Sigmoid colon (tissue), 7 donors: Measurements from ENCODE around the gene CYP27A1. TPM values are rescaled to one million over a fixed set of nuclear protein-coding genes. Genes with fewer than 3 reads are reported as not detected.

Experiments
- DNase-seq: peaks from one replicate; pipeline ENCODE4 v3.0.0-alpha.2; 2019
- H3K27ac ChIP-seq, 4 donors: fragments of 200-600 bp; sonication (generic); one replicate each; pipeline ENCODE4 v1.5.1; 2016 to 2019; ENCODE audit warnings: mild to moderate bottlenecking in 1 of 4
- H3K27me3 ChIP-seq, 3 donors: fragments of 200-600 bp; sonication (generic); one replicate each; pipeline ENCODE4 v1.5.1; 2019; ENCODE audit warnings: mild to moderate bottlenecking in 1 of 3
- H3K36me3 ChIP-seq, 4 donors: fragments of 200-600 bp; sonication (generic); one replicate each; pipeline ENCODE4 v1.5.1; 2016 to 2019
- H3K4me1 ChIP-seq, 4 donors: fragments of 200-600 bp; sonication (generic); one replicate each; pipeline ENCODE4 v1.5.1; 2017 to 2019
- H3K4me3 ChIP-seq, 4 donors: fragments of 200-600 bp; sonication (generic); one replicate each; pipeline ENCODE4 v1.5.1; 2017 to 2019; ENCODE audit warnings: mild to moderate bottlenecking in 2 of 4, moderate library complexity in 1 of 4
- H3K9me3 ChIP-seq, 4 donors: fragments of 200-600 bp in 3 of 4; sonication (generic) in 3 of 4; one replicate each; pipeline versions ENCODE4 v1.5.1 to v1.6.1; 2013 to 2019
- CTCF ChIP-seq, 4 experiments: fragments of 450-650 bp in 3 of 4; fragments of 200-600 bp in 1 of 4; IDR thresholded peaks; one replicate each; pipeline ENCODE4 v1.5.1; 2016 to 2019; ENCODE audit warnings: antibody characterized with exemption in 4 of 4, mild to moderate bottlenecking in 3 of 4, moderate library complexity in 2 of 4
- EP300 ChIP-seq, 4 donors: sonication (generic); formaldehyde crosslinking; IDR thresholded peaks; one replicate each; pipeline ENCODE4 v1.6.1; 2017; ENCODE audit warnings: antibody characterized with exemption in 4 of 4
- POLR2A ChIP-seq, 2 donors: fragments of 450-650 bp; IDR thresholded peaks; one replicate each; pipeline ENCODE4 v1.6.1; 2016; ENCODE audit warnings: antibody characterized with exemption in 2 of 2, mild to moderate bottlenecking in 2 of 2, moderate library complexity in 2 of 2
- POLR2AphosphoS5 ChIP-seq, 4 donors: sonication (generic); formaldehyde crosslinking; IDR thresholded peaks; one replicate each; pipeline ENCODE4 v1.6.1; 2017; ENCODE audit warnings: antibody characterized with exemption in 4 of 4
- WGBS, 2 donors: extraction: QIAGEN DNeasy Blood & Tissue Kit; methylation state at CpG; one replicate each; pipeline ENCODE4 v1.1.7; 2013; 5-methylcytosine and 5-hydroxymethylcytosine counted together
- intact Hi-C: fragments of 100-400 bp; cut with DNase I; formaldehyde crosslinking; loops from one replicate; pipeline ENCODE4 v1.15.1; 2023
- polyA plus RNA-seq, 3 donors: library from polyadenylated mRNA; stranded (reverse); fragments of 200-250 nt; gene quantifications; one replicate each; pipeline ENCODE4 v1.2.3, GENCODE V29; 2013
- total RNA-seq, 4 donors: library from RNA; depleted of rRNA; stranded (reverse); fragments of >200 nt; gene quantifications; one replicate each; pipeline ENCODE4 v1.1.0, GENCODE V29; 2016
- donor health status: healthy with polysubstance abuse.
- donor health status: Bipolar disorder and iron deficiency.
- donor health status: healthy.

Gene CYP27A1
- total and polyA plus RNA-seq, 7 donors = 13.5 to 30.1 (median 21.9) TPM

- H3K4me1 ChIP-seq = peaks cover 0 to 27% (median 23%) of the 10 kb centered on the region in 4 donors
- peak; percentile 59 for DNase-seq
- peaks cover 35 to 100% (median 89%) of the 10 kb centered on the region in 3 donors for H3K27me3 ChIP-seq
- no peaks in the 10 kb centered on the region for H3K9me3 ChIP-seq
- H3K36me3 ChIP-seq = no peaks in the 10 kb centered on the region
- H3K27ac ChIP-seq = peak overlapping the region in 2 of 4 donors; percentile 32 to 47
- intact Hi-C loops = no loop called here
- peak overlapping the region; percentile 16 to 47 (median 41) for H3K4me3 ChIP-seq
- WGBS, 2 donors = 5 to 6% methylated on average over 47 of the region's 47 CpGs
- TF ChIP-seq POLR2AphosphoS5 (IDR thresholded peaks at IDR 0.05) = no peak
- no peak for TF ChIP-seq CTCF (IDR thresholded peaks at IDR 0.05)
- TF ChIP-seq POLR2A (IDR thresholded peaks at IDR 0.05) = no peak
- TF ChIP-seq EP300 (IDR thresholded peaks at IDR 0.05) = no peak
These were observed 78.3 kb downstream of the CYP27A1 start for GRCh38 chr2:218859988-218860831.

GRCh38 chr2:218860950-218861381 lies 79.0 kb downstream of the CYP27A1 start:
- intact Hi-C loops = no loop called here
- Histone ChIP-seq H3K4me1 (peaks cover 0 to 27% (median 23%) of the 10 kb centered on the region in 4 donors), H3K9me3 (no peaks in the 10 kb centered on the region), H3K4me3 (peak overlapping the region in 3 of 4 donors; percentile 40 to 47 (median 42)), H3K27ac (peak overlapping the region in 2 of 4 donors; percentile 32 to 47), H3K36me3 (no peaks in the 10 kb centered on the region), H3K27me3 (peaks cover 37 to 100% (median 88%) of the 10 kb centered on the region in 3 donors)
- WGBS, 2 donors = 1 to 3% methylated on average over 21 of the region's 21 CpGs
- TF ChIP-seq POLR2A (IDR thresholded peaks at IDR 0.05) (no peak), EP300 (IDR thresholded peaks at IDR 0.05) (no peak), POLR2AphosphoS5 (IDR thresholded peaks at IDR 0.05) (peak in 3 of 4 donors; percentile 62 to 67 (median 62))
- peak; percentile 87 for DNase-seq

GRCh38 chr2:218861645-218862318 lies 79.8 kb downstream of the CYP27A1 start:
- Histone ChIP-seq H3K4me3 (no peak overlapping the region), H3K4me1 (peaks cover 0 to 27% (median 23%) of the 10 kb centered on the region in 4 donors), H3K27me3 (peaks cover 39 to 100% (median 87%) of the 10 kb centered on the region in 3 donors), H3K36me3 (no peaks in the 10 kb centered on the region), H3K27ac (no peak overlapping the region), H3K9me3 (no peaks in the 10 kb centered on the region)
- TF ChIP-seq POLR2AphosphoS5 (IDR thresholded peaks at IDR 0.05) (no peak), POLR2A (IDR thresholded peaks at IDR 0.05) (no peak), EP300 (IDR thresholded peaks at IDR 0.05) (no peak), CTCF (IDR thresholded peaks at IDR 0.05) (no peak)
- peak; percentile 42 for DNase-seq
- WGBS, 2 donors = 52 to 58% methylated on average over 7 of the region's 7 CpGs
- intact Hi-C loops = no loop called here

- WGBS, 2 donors = 79 to 85% methylated on average over 3 of the region's 3 CpGs
- Histone ChIP-seq H3K36me3 (no peaks in the 10 kb centered on the region), H3K4me1 (peaks cover 0 to 27% (median 23%) of the 10 kb centered on the region in 4 donors), H3K27ac (no peak overlapping the region), H3K4me3 (no peak overlapping the region), H3K9me3 (no peaks in the 10 kb centered on the region), H3K27me3 (peaks cover 39 to 100% (median 80%) of the 10 kb centered on the region in 3 donors)
- TF ChIP-seq CTCF (IDR thresholded peaks at IDR 0.05) (no peak), POLR2A (IDR thresholded peaks at IDR 0.05) (no peak), POLR2AphosphoS5 (IDR thresholded peaks at IDR 0.05) (no peak), EP300 (IDR thresholded peaks at IDR 0.05) (no peak)
- intact Hi-C loops = no loop called here
- no peak for DNase-seq
These were observed 81.1 kb downstream of the CYP27A1 start for GRCh38 chr2:218863021-218863520.

Other genes with a start within 250 kb of the CYP27A1 start
- gene USP37, start 213.8 kb upstream of the CYP27A1 start, total RNA-seq = 10 to 100 TPM in 2 of 4 donors, 1 to 10 TPM in 2; 6.6 to 11.4 (median 10.5) TPM
- 1 to 10 TPM; 1.8 to 6.0 (median 3.6) TPM for gene USP37, start 213.8 kb upstream of the CYP27A1 start, polyA plus RNA-seq
- 10 to 100 TPM; 25.0 to 36.2 (median 28.5) TPM for gene CNOT9, start 213.3 kb upstream of the CYP27A1 start, total RNA-seq
- 10 to 100 TPM in 1 of 3 donors, 1 to 10 TPM in 2; 9.6 to 23.8 (median 9.7) TPM for gene CNOT9, start 213.3 kb upstream of the CYP27A1 start, polyA plus RNA-seq
- 10 to 100 TPM; 10.9 to 42.4 (median 30.4) TPM for gene PLCD4, start 174.2 kb upstream of the CYP27A1 start, total RNA-seq
- under 1 TPM in 1 of 3 donors, not detected in 2; 0.64 TPM for gene PLCD4, start 174.2 kb upstream of the CYP27A1 start, polyA plus RNA-seq
- gene ZNF142, start 122.5 kb upstream of the CYP27A1 start, total RNA-seq = 10 to 100 TPM; 14.6 to 24.4 (median 19.5) TPM
- gene ZNF142, start 122.5 kb upstream of the CYP27A1 start, polyA plus RNA-seq = 10 to 100 TPM in 1 of 3 donors, 1 to 10 TPM in 2; 1.6 to 10.2 (median 4.8) TPM
- 10 to 100 TPM; 20.7 to 42.5 (median 25.2) TPM for gene BCS1L, start 122.5 kb upstream of the CYP27A1 start, total RNA-seq
- 10 to 100 TPM; 13.4 to 27.8 (median 20.4) TPM for gene BCS1L, start 122.5 kb upstream of the CYP27A1 start, polyA plus RNA-seq
- gene RNF25, start 110.1 kb upstream of the CYP27A1 start, total RNA-seq = 10 to 100 TPM in 3 of 4 donors, 1 to 10 TPM in 1; 6.4 to 24.7 (median 21.9) TPM
- gene RNF25, start 110.1 kb upstream of the CYP27A1 start, polyA plus RNA-seq = 10 to 100 TPM; 11.6 to 19.2 (median 14.3) TPM
- gene STK36, start 110.1 kb upstream of the CYP27A1 start, total RNA-seq = 10 to 100 TPM; 13.6 to 79.5 (median 27.0) TPM
- gene STK36, start 110.1 kb upstream of the CYP27A1 start, polyA plus RNA-seq = 10 to 100 TPM in 1 of 3 donors, 1 to 10 TPM in 2; 3.9 to 15.8 (median 4.2) TPM
- gene TTLL4, start 71.3 kb upstream of the CYP27A1 start, total RNA-seq = 10 to 100 TPM; 11.4 to 16.0 (median 12.5) TPM
- gene TTLL4, start 71.3 kb upstream of the CYP27A1 start, polyA plus RNA-seq = 10 to 100 TPM in 1 of 3 donors, 1 to 10 TPM in 2; 6.0 to 15.1 (median 6.0) TPM
- not detected for gene PRKAG3, start 49.7 kb downstream of the CYP27A1 start, total RNA-seq
- not detected for gene PRKAG3, start 49.7 kb downstream of the CYP27A1 start, polyA plus RNA-seq
- gene WNT6, start 77.7 kb downstream of the CYP27A1 start, total RNA-seq = 1 to 10 TPM; 2.6 to 3.9 (median 3.1) TPM
- gene WNT6, start 77.7 kb downstream of the CYP27A1 start, polyA plus RNA-seq = 1 to 10 TPM in 1 of 3 donors, not detected in 2; 1.5 TPM
- not detected for gene WNT10A, start 98.7 kb downstream of the CYP27A1 start, total RNA-seq
- gene WNT10A, start 98.7 kb downstream of the CYP27A1 start, polyA plus RNA-seq = under 1 TPM in 1 of 3 donors, not detected in 2; 0.38 TPM
- under 1 TPM in 2 of 4 donors, not detected in 2; 0.14 to 0.36 TPM for gene CDK5R2, start 177.5 kb downstream of the CYP27A1 start, total RNA-seq
- gene CDK5R2, start 177.5 kb downstream of the CYP27A1 start, polyA plus RNA-seq = under 1 TPM in 1 of 3 donors, not detected in 2; 0.48 TPM
- under 1 TPM in 1 of 4 donors, not detected in 3; 0.71 TPM for gene FEV, start 203.0 kb downstream of the CYP27A1 start, total RNA-seq
- 1 to 10 TPM in 1 of 3 donors, under 1 TPM in 1, not detected in 1; 0.77 to 6.0 TPM for gene FEV, start 203.0 kb downstream of the CYP27A1 start, polyA plus RNA-seq
- not detected for gene CRYBA2, start 211.3 kb downstream of the CYP27A1 start, total RNA-seq
- 10 to 100 TPM in 1 of 3 donors, 1 to 10 TPM in 2; 1.4 to 10.8 (median 5.5) TPM for gene CRYBA2, start 211.3 kb downstream of the CYP27A1 start, polyA plus RNA-seq